ACC112 (cell line): ENCODE measurements around the gene IFNGR2.
A peak's percentile ranks its signal among the peaks of the same experiment; 100 is the strongest.

ENCODE experiments used
- H2AFZ ChIP-seq: fragments of 200-600 bp; sonication (generic); one replicate; pipeline ENCODE4 v1.6.0; 2017; ENCODE audit warnings: antibody characterized with exemption, low read length; ENCODE audit not compliant: unreplicated experiment
- H3K27ac ChIP-seq: fragments of 200-600 bp; sonication (generic); 2 replicates; pipeline ENCODE4 v1.5.1; 2014; ENCODE audit warnings: low read depth, mild to moderate bottlenecking, antibody characterized with exemption, low read length, moderate library complexity
- H3K27me3 ChIP-seq: fragments of 200-600 bp; sonication (generic); 2 replicates; pipeline ENCODE4 v1.6.1; 2014; ENCODE audit warnings: mild to moderate bottlenecking, antibody characterized with exemption, low read length, moderate library complexity, mixed read lengths; ENCODE audit not compliant: insufficient read depth
- H3K36me3 ChIP-seq: fragments of 200-600 bp; sonication (generic); 2 replicates; pipeline ENCODE4 v1.6.1; 2016; ENCODE audit warnings: mild to moderate bottlenecking, antibody characterized with exemption, low read length, moderate library complexity, mixed read lengths; ENCODE audit not compliant: insufficient read depth
- H3K4me1 ChIP-seq: fragments of 200-600 bp; sonication (generic); one replicate; pipeline ENCODE4 v1.6.1; 2016; ENCODE audit warnings: low read length, mixed read lengths; ENCODE audit not compliant: insufficient read depth, unreplicated experiment, control insufficient read depth
- H3K4me3 ChIP-seq: fragments of 200-600 bp; sonication (generic); 2 replicates; pipeline ENCODE4 v1.5.1; 2014; ENCODE audit warnings: mild to moderate bottlenecking, low read depth, low read length
- H3K79me2 ChIP-seq: fragments of 200-600 bp; sonication (generic); one replicate; pipeline ENCODE4 v1.6.0; 2016; ENCODE audit warnings: low read length; ENCODE audit not compliant: control insufficient read depth, unreplicated experiment, insufficient read depth

The IFNGR2 gene

GRCh38 chr21:33367309-33367973 is 35.8 kb upstream of the IFNGR2 start:
- no peaks in the 10 kb centered on the region for H3K36me3 ChIP-seq
- H3K4me1 ChIP-seq, result no peaks in the 10 kb centered on the region
- H3K4me3 ChIP-seq, result no peak overlapping the region
- no peak overlapping the region for H3K27ac ChIP-seq
- H2AFZ ChIP-seq, result no peak overlapping the region
- H3K27me3 ChIP-seq, result no peaks in the 10 kb centered on the region
- H3K79me2 ChIP-seq, result no peaks in the 10 kb centered on the region

GRCh38 chr21:33368124-33368523 is 35.1 kb upstream of the IFNGR2 start:
- Histone ChIP-seq H3K4me3 (no peak overlapping the region), H3K27me3 (no peaks in the 10 kb centered on the region), H3K36me3 (no peaks in the 10 kb centered on the region), H3K27ac (no peak overlapping the region), H2AFZ (no peak overlapping the region), H3K4me1 (no peaks in the 10 kb centered on the region), H3K79me2 (no peaks in the 10 kb centered on the region)

GRCh38 chr21:33368576-33368975 is 34.6 kb upstream of the IFNGR2 start:
- no peaks in the 10 kb centered on the region for H3K27me3 ChIP-seq
- H3K4me1 ChIP-seq, result no peaks in the 10 kb centered on the region
- no peaks in the 10 kb centered on the region for H3K36me3 ChIP-seq
- H3K79me2 ChIP-seq, result no peaks in the 10 kb centered on the region
- no peak overlapping the region for H2AFZ ChIP-seq
- no peak overlapping the region for H3K4me3 ChIP-seq
- no peak overlapping the region for H3K27ac ChIP-seq

- Histone ChIP-seq H3K79me2 (no peaks in the 10 kb centered on the region), H3K27me3 (no peaks in the 10 kb centered on the region), H3K4me3 (no peak overlapping the region), H3K27ac (no peak overlapping the region), H2AFZ (no peak overlapping the region), H3K36me3 (no peaks in the 10 kb centered on the region), H3K4me1 (peaks cover 10% of the 10 kb centered on the region)
Observed at GRCh38 chr21:33369586-33369985, 33.6 kb upstream of the IFNGR2 start.

GRCh38 chr21:33370305-33370704 is 32.9 kb upstream of the IFNGR2 start:
- Histone ChIP-seq H3K27me3 (no peaks in the 10 kb centered on the region), H3K4me1 (peaks cover 15% of the 10 kb centered on the region), H2AFZ (no peak overlapping the region), H3K27ac (no peak overlapping the region), H3K4me3 (no peak overlapping the region), H3K36me3 (no peaks in the 10 kb centered on the region), H3K79me2 (no peaks in the 10 kb centered on the region)

- Histone ChIP-seq H3K27ac (no peak overlapping the region), H3K4me3 (no peak overlapping the region), H2AFZ (no peak overlapping the region), H3K36me3 (no peaks in the 10 kb centered on the region), H3K79me2 (no peaks in the 10 kb centered on the region), H3K4me1 (peaks cover 16% of the 10 kb centered on the region), H3K27me3 (no peaks in the 10 kb centered on the region)
Observed at GRCh38 chr21:33371366-33371765, 31.8 kb upstream of the IFNGR2 start.

- Histone ChIP-seq H2AFZ (no peak overlapping the region), H3K36me3 (no peaks in the 10 kb centered on the region), H3K27ac (no peak overlapping the region), H3K27me3 (no peaks in the 10 kb centered on the region), H3K4me3 (no peak overlapping the region), H3K79me2 (no peaks in the 10 kb centered on the region), H3K4me1 (peaks cover 16% of the 10 kb centered on the region)
Observed at GRCh38 chr21:33372582-33372981, 30.6 kb upstream of the IFNGR2 start.

GRCh38 chr21:33373451-33373850 is 29.8 kb upstream of the IFNGR2 start:
- Histone ChIP-seq H3K4me3 (no peak overlapping the region), H3K27me3 (no peaks in the 10 kb centered on the region), H3K4me1 (peaks cover 16% of the 10 kb centered on the region), H3K79me2 (no peaks in the 10 kb centered on the region), H3K27ac (no peak overlapping the region), H3K36me3 (no peaks in the 10 kb centered on the region), H2AFZ (no peak overlapping the region)

- H3K4me3 ChIP-seq, result no peak overlapping the region
- H3K27me3 ChIP-seq, result no peaks in the 10 kb centered on the region
- H2AFZ ChIP-seq, result peak overlapping the region; percentile 39
- H3K27ac ChIP-seq, result peak overlapping the region; percentile 12; the same call in 1 of the 2 replicates
- peaks cover 16% of the 10 kb centered on the region for H3K4me1 ChIP-seq
- H3K79me2 ChIP-seq, result no peaks in the 10 kb centered on the region
- no peaks in the 10 kb centered on the region for H3K36me3 ChIP-seq
Observed at GRCh38 chr21:33374080-33374449, 29.1 kb upstream of the IFNGR2 start.

GRCh38 chr21:33374450-33375096 is 28.6 kb upstream of the IFNGR2 start:
- H3K4me1 ChIP-seq, result peaks cover 18% of the 10 kb centered on the region
- H3K27me3 ChIP-seq, result no peaks in the 10 kb centered on the region
- peak overlapping the region; percentile 12; the same call in 1 of the 2 replicates for H3K27ac ChIP-seq
- H3K79me2 ChIP-seq, result no peaks in the 10 kb centered on the region
- H3K4me3 ChIP-seq, result no peak overlapping the region
- H2AFZ ChIP-seq, result peak overlapping the region; percentile 39
- H3K36me3 ChIP-seq, result no peaks in the 10 kb centered on the region

- Histone ChIP-seq H3K4me1 (peaks cover 24% of the 10 kb centered on the region), H3K27me3 (no peaks in the 10 kb centered on the region), H3K27ac (no peak overlapping the region), H3K36me3 (no peaks in the 10 kb centered on the region), H3K4me3 (no peak overlapping the region), H2AFZ (no peak overlapping the region), H3K79me2 (no peaks in the 10 kb centered on the region)
Observed at GRCh38 chr21:33375101-33375644, 28.0 kb upstream of the IFNGR2 start.
